ENCODE data around the gene SVBP.
A peak's percentile ranks its signal among the peaks of the same experiment; 100 is the strongest.

SVBP gene

GRCh38 chr1:42806171-42806570 is 11.0 kb downstream of the SVBP start:
- DNase-seq (ENCODE audit: low read depth), result no peak

DNA sequence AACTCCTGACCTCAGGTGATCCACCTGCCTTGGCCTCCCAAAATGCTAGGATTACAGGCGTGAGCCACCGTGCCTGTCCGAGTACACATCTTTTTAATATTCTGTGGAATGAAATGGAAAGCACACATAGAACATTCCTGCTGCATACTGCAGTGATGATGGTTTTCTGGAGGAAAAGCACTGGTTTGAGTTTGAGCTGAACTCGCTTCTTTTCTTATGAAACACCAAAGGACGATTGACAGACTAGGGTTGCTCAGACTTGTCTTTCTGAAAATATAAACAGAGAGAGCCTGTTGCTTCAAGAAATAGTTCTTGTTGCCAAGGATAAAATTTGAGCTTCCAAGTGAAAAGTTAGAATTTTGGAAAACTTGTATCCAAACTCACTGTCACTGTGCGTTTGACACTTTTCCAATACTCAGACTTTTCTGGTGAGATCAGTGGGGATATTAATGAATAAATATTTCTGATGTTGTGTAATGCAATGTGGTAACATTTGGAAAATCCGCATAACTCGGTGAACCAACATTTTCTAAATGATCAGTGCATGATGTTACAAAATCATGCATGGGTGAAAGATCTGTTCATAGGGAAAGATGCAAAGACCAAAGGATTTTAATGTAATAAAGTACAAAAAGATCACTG is 15.2 kb downstream of the SVBP start:
- no peak for DNase-seq (ENCODE audit: low read depth)

DNA sequence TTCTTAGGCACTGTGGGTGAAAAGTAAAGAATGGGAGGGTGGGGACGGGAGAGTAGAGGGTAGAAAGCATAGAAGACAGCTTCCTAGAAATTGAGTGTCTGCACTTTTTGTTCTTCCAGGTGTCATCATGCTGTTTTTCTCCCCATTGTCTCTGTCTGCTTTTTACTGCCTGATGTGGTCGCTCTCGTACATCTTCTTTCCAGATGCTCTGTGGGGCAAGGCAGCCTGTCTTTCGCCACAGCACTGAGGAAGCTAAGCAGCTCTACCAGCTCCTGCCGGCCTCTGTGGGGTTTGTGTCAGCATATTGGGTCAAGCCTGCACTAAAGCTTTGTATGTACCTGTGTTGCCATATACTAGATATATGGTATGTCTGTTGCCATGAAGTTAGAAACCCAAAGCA is 19.2 kb downstream of the SVBP start:
- no peak for DNase-seq (ENCODE audit: low read depth)

DNA sequence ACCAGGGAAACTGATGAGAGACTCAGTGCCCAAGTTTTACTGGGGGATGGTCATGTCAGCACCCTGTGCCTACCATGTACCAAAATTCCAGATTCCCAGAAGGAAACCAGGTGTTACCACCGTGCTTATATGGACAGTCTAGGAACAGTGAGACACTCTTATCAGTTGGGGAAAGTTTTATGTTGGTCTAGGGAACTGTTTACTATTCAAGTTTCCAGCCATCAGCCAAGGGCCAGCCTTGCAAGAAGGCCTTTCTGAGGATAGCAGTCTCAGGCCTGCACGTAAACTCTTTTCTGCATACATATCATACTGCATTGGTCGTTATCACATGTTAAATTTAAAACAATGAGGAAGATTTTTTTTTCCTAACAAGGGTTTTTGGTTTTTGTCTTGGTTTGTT is 19.8 kb downstream of the SVBP start:
- DNase-seq (ENCODE audit: low read depth), result no peak

DNA sequence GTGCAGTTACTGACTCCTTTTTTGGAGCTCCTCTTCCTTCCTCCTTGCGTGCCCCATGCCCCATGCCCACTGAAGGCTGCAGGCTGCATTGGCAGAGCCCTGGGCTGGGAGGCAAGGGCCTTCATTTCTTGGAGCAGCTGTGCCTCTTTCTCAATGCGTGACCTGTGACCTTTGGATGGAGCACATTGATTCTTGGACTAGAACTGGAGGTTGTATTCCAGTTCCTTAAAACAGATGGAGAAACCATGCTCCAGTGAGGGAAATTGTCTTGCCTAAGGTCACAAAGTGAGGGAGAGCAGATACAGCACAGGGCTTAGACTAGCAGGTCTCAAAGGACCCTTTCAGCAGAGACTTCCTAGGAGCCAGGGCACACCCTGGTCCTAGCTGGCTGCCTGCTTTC is 23.4 kb downstream of the SVBP start:
- DNase-seq (ENCODE audit: low read depth), result no peak

GRCh38 chr1:42788021-42788420 is 29.2 kb downstream of the SVBP start:
- no peak for DNase-seq (ENCODE audit: low read depth)

GRCh38 chr1:42786097-42786496 is 31.1 kb downstream of the SVBP start:
- DNase-seq (ENCODE audit: low read depth), result no peak

- peak; percentile 19 for DNase-seq (ENCODE audit: low read depth)
Observed at GRCh38 chr1:42784946-42785693, 32.1 kb downstream of the SVBP start, which contains the start of gene TMEM269. Gene TMEM269, plus strand, starts transcription at chr1:42784991. Its CDS starts 4,903 bp downstream, at chr1:42789894.

DNA sequence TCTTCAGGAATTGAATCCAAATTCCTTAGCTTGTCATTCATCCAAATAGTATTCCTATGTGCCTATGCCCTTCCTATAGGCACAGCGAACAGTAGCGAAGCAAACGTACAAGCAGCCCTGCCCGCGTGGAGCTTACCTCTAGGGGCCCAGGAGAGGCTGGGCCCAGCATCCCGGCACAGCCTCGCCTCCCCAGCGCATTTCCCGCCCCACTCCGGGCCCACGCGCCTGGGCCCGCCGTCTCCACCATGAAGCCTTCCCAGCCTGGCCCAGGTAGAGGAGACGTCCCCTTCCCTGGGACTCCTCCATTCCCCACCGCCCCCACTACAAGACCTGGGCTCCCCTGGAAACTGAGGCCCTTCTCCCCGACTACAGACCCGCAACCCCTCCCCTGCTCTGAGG is 32.7 kb downstream of the SVBP start:
- no peak for DNase-seq (ENCODE audit: low read depth)

- no peak for DNase-seq (ENCODE audit: low read depth)
Observed at GRCh38 chr1:42783092-42783491, 34.1 kb downstream of the SVBP start.

DNA sequence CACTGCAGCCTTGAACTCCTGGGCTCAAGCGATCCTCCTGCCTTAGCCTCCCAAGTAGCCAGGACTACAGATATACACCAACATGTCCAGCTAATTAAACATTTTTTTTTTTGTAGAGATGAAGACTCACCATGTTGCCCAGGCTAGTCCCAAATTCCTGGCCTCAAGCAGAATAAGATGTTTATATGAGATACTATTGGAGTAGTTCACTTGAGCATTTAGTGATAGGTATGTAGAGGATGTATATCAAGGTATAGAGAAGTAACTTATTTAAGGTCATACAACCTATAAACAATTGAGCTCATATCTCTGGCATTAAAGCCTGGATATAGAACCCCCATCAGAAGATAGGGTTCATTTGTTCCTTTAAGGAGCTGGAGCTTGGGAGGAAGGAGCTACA is 37.0 kb downstream of the SVBP start:
- no peak for DNase-seq (ENCODE audit: low read depth)

GRCh38 chr1:42779725-42780124 is 37.5 kb downstream of the SVBP start:
- DNase-seq (ENCODE audit: low read depth), result no peak

DNA sequence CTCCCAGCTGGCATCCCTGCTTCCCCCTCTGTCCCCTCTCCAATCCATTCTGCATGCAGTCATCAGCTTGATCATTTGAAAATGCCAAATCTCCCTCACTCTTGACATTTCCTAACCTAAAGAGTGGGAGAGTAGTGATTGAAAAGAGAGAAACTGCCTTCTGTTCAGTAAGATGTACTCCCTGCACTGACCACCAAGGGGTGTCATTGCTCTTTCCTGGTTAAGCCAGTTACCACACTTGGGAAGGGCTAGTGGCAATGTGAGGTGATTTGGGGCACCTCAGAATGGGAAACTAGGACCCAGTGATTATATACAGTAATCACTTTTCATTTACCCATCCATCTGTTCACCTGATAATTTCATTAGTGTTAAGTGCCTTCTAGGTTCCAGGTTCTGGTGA is 39.3 kb downstream of the SVBP start:
- DNase-seq (ENCODE audit: low read depth), result no peak

GRCh38 chr1:42776502-42776901 is 40.7 kb downstream of the SVBP start:
- DNase-seq (ENCODE audit: low read depth), result no peak

GRCh38 chr1:42774928-42775526 is 42.2 kb downstream of the SVBP start:
- DNase-seq (ENCODE audit: low read depth), result no peak

DNA sequence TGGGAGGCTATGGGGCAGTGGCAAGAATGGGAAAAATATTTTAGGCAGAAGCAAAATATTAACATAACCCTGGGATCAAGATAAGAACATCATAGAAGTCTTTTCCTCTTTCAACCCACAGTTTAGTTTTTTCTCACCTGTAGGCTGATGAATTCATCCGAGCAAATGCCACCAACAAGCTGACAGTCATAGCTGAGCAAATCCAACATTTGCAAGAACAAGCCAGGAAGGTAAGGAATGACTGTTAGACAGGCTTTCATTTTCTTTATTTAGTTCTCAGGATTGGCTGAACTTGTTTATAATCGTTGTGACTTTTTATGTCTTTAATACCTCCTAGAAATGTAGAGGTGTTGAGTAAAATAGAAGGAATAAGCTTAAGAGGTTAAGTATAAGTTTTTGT is 43.8 kb downstream of the SVBP start:
- no peak for DNase-seq (ENCODE audit: low read depth)

DNA sequence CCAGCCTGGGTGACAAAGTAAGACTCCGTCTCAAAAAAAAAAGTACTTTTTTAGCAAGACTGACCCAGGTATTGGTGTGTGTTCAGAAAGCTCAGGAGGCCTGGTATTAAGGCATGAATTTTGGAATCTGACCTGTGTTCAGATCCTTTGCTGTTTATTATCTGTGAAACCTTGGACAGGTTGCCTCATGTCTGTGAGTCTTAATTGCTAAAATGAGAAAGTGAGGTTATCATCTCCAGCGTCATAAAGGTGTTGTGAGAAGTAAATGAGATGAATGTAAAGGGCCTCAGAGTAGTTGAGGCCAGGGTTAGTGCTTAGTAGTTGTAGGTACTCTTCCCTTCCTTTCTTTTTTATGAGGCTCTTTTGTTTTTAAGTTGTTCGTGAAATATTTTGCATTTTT is 47.4 kb downstream of the SVBP start:
- no peak for DNase-seq (ENCODE audit: low read depth)

- no peak for DNase-seq (ENCODE audit: low read depth)
Observed at GRCh38 chr1:42768172-42768571, 49.0 kb downstream of the SVBP start.

DNA sequence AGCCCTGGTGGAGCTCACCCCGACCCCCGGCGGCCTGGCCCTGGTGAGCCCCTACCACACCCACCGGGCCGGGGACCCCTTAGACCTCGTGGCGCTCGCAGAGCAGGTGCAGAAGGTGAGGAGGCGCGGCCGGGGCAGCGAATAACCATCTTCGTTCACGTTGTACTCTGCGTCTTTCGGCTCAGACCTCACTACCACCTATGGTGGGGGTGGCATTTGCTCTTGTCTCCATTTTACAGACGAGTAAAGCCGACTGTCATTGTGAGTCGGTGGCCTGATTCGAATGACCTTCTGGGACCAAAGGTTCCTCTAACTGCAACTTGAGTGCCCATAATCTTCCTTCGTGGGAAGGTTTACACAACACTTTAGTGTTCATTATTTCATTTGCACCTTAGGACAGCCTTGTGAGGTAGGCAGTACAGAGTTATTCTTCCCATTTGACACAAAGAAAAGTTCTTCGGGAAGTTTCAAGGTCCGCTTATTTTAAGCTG is 49.6 kb downstream of the SVBP start:
- DNase-seq (ENCODE audit: low read depth), result no peak

GRCh38 chr1:42766741-42767509 is 50.3 kb downstream of the SVBP start, which contains the start of the genes C1orf50 and P3H1:
Gene C1orf50, plus strand, starts transcription at chr1:42767249. Its CDS starts 63 bp downstream, at chr1:42767312.
Gene P3H1, minus strand, starts transcription at chr1:42767028. Its CDS starts 57 bp downstream, at chr1:42766971.
- peak; percentile 100 for DNase-seq (ENCODE audit: low read depth)

GRCh38 chr1:42765832-42766740 is 51.1 kb downstream of the SVBP start:
- DNase-seq (ENCODE audit: low read depth), result peak; percentile 37
